CD4-positive, CD25-positive, alpha-beta regulatory T cell (primary cell): ENCODE results near the gene CSNK2A2. TPM values are rescaled to one million over a fixed set of nuclear protein-coding genes. Genes with fewer than 3 reads are reported as not detected.

ENCODE experiments used
- ATAC-seq, 2 donors: fragments of 150-1000 bp; cut with Tn5 transposase; one replicate each; pipeline ENCODE4 v1.10.0; 2021; ENCODE audit warnings: low read depth in 2 of 2, moderate number of reproducible peaks in 2 of 2, moderate library complexity in 1 of 2
- DNase-seq, 3 donors: peaks; one replicate each; pipeline versions ENCODE4 v3.0.0 to v3.0.0-alpha.2; 2012 to 2022; ENCODE audit warnings: mixed read lengths in 1 of 3
- H3K27ac ChIP-seq: one replicate; pipeline ENCODE4 v1.7.0; 2013; ENCODE audit warnings: mild to moderate bottlenecking, low read length; ENCODE audit not compliant: insufficient read depth, poor library complexity, severe bottlenecking
- H3K27me3 ChIP-seq: one replicate; pipeline ENCODE4 v1.7.0; 2013; ENCODE audit warnings: low read length; ENCODE audit not compliant: control insufficient read depth, insufficient read depth
- H3K36me3 ChIP-seq: one replicate; pipeline ENCODE4 v1.7.0; 2013; ENCODE audit warnings: mild to moderate bottlenecking, low read length, moderate library complexity; ENCODE audit not compliant: control insufficient read depth, insufficient read depth
- H3K4me1 ChIP-seq: 2 replicates; pipeline ENCODE4 v1.7.0; 2013; ENCODE audit warnings: mild to moderate bottlenecking, low read length; ENCODE audit not compliant: insufficient read depth, control insufficient read depth, poor library complexity, severe bottlenecking
- H3K4me3 ChIP-seq: one replicate; pipeline ENCODE4 v1.7.0; 2013; ENCODE audit warnings: low read depth, mild to moderate bottlenecking, low read length, moderate library complexity
- H3K9me3 ChIP-seq, 2 experiments: 1 replicate in 1 of 2; 2 replicates in 1 of 2; pipeline ENCODE4 v1.7.0; 2013; ENCODE audit warnings: low read length in 2 of 2, mild to moderate bottlenecking in 1 of 2, moderate library complexity in 1 of 2; ENCODE audit not compliant: control insufficient read depth in 2 of 2
- H3K27ac Mint-ChIP-seq, 3 donors: one replicate each; pipeline ENCODE4 v1.8.0; 2020 to 2022; ENCODE audit warnings: mild to moderate bottlenecking in 3 of 3, mixed read lengths in 3 of 3, moderate library complexity in 2 of 3
- H3K27me3 Mint-ChIP-seq: one replicate; pipeline ENCODE4 v1.8.0; 2022; ENCODE audit warnings: mild to moderate bottlenecking, mixed read lengths
- H3K36me3 Mint-ChIP-seq: one replicate; pipeline ENCODE4 v1.8.0; 2020; ENCODE audit warnings: mixed read lengths
- H3K4me1 Mint-ChIP-seq, 4 donors: one replicate each; pipeline ENCODE4 v1.8.0; 2020 to 2022; ENCODE audit warnings: mixed read lengths in 4 of 4, mild to moderate bottlenecking in 1 of 4
- H3K4me3 Mint-ChIP-seq, 4 donors: one replicate each; pipeline ENCODE4 v1.8.0; 2020 to 2022; ENCODE audit warnings: mild to moderate bottlenecking in 4 of 4, mixed read lengths in 4 of 4, moderate library complexity in 3 of 4
- H3K9me3 Mint-ChIP-seq, 7 donors: one replicate each; pipeline ENCODE4 v1.8.0; 2020 to 2022; ENCODE audit warnings: mixed read lengths in 7 of 7, mild to moderate bottlenecking in 3 of 7, moderate library complexity in 2 of 7
- polyA plus RNA-seq, 4 donors: library from polyadenylated mRNA; unstranded; fragments of 300-500 nt; fragmentation: Illumina TruSeq; gene quantifications; one replicate each; pipeline ENCODE4 v1.2.3, GENCODE V29; 2021
- total RNA-seq: library from RNA; stranded (reverse); gene quantifications from one replicate; pipeline ENCODE4 v1.2.3, GENCODE V29; 2022

CSNK2A2 gene
- total and polyA plus RNA-seq, 5 donors from 2014 or later: 7.9 to 57.3 (median 10.2) TPM

DNA sequence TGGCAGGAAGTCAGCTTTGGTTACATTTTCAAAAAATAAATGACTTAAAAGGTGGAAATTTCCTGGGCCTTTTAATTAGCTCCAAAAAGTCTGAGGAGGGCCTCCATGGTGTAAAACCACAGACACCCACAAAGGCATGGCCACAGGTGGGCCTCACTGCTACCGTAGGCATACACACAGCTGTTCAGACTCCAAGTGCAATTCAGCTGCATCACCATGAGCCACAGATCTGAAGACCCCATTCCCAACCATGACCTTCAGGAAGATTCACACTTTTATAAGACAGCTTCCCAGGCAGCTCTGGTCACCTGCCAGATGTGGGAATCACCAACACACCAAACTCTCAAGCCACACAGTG is 20.6 kb downstream of the CSNK2A2 start:
- H3K4me3 Mint-ChIP-seq: peak overlapping the region in 3 of 4 donors; percentile 26 to 62 (median 53)
- peaks cover 36% of the 10 kb centered on the region for H3K36me3 ChIP-seq
- peaks cover 0 to 1% (median 0%) of the 10 kb centered on the region in 7 donors for H3K9me3 Mint-ChIP-seq
- peaks cover 44% of the 10 kb centered on the region for H3K36me3 Mint-ChIP-seq
- no peaks in the 10 kb centered on the region for H3K27me3 Mint-ChIP-seq
- H3K9me3 ChIP-seq: no peaks in the 10 kb centered on the region
- peaks cover 12% of the 10 kb centered on the region for H3K4me1 ChIP-seq
- ATAC-seq (peak; percentile 38 to 40), DNase-seq (no peak)
- H3K4me3 ChIP-seq: peak overlapping the region; percentile 39
- H3K27ac Mint-ChIP-seq: peak overlapping the region; percentile 64 to 92 (median 68)
- peaks cover 28 to 60% (median 39%) of the 10 kb centered on the region in 4 donors for H3K4me1 Mint-ChIP-seq
- no peaks in the 10 kb centered on the region for H3K27me3 ChIP-seq
- peak overlapping the region; percentile 9 for H3K27ac ChIP-seq

DNA sequence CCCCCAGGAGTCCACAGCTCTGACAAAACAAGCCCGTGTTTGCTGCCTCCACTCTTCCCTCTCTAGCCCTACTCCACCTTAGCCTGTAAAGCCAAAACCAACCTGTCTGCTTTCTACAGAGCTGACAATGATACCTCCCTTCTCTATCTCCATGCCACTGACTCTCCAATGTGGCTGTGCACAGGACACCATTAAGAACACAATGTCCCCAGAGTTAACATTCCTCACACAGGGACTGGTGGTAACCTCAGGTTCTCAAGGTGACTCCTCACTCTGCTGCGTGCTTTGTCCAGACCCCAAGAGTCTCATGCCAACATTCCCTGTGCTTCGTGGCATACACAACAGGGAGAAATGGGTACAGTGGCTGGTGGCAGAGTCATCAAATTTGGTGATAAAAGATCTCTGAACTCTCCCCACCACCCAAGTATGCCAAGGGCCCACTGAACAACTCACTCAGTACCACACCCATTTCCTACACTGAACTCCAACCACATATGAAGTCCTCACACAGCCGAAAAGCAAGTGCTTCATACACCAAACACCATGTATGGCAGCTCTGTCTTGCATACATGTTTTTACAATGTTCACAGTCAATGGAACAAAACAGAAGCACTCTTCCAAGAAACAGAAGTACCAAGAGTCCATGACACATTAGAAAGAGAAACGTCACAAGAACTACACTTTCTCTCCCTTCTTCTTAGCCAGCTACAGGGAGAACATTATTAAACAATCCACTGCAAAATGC is 21.1 kb downstream of the CSNK2A2 start:
- peak overlapping the region in 3 of 4 donors; percentile 49 to 62 (median 53) for H3K4me3 Mint-ChIP-seq
- ATAC-seq: peak; percentile 86 to 93
- peaks cover 30 to 58% (median 39%) of the 10 kb centered on the region in 4 donors for H3K4me1 Mint-ChIP-seq

GRCh38 chr16:58170223-58170622 is 27.7 kb downstream of the CSNK2A2 start:
- Mint-ChIP-seq H3K27ac (no peak overlapping the region), H3K9me3 (no peaks in the 10 kb centered on the region), H3K36me3 (peaks cover 55% of the 10 kb centered on the region), H3K4me1 (peaks cover 4 to 18% (median 12%) of the 10 kb centered on the region in 4 donors), H3K4me3 (no peak overlapping the region), H3K27me3 (no peaks in the 10 kb centered on the region)
- Histone ChIP-seq H3K36me3 (peaks cover 61% of the 10 kb centered on the region), H3K27ac (no peak overlapping the region), H3K4me1 (no peaks in the 10 kb centered on the region), H3K4me3 (no peak overlapping the region), H3K27me3 (no peaks in the 10 kb centered on the region), H3K9me3 (no peaks in the 10 kb centered on the region)
- ATAC-seq (no peak), DNase-seq (no peak)

More for the DNA sequence above, 21.1 kb downstream of the CSNK2A2 start:
- H3K9me3 ChIP-seq: no peaks in the 10 kb centered on the region
- H3K36me3 ChIP-seq: peaks cover 36% of the 10 kb centered on the region
- H3K27ac ChIP-seq: no peak overlapping the region
- H3K36me3 Mint-ChIP-seq: peaks cover 44% of the 10 kb centered on the region
- H3K4me1 ChIP-seq: peaks cover 12% of the 10 kb centered on the region
- H3K27me3 ChIP-seq: no peaks in the 10 kb centered on the region
- H3K4me3 ChIP-seq: peak overlapping the region; percentile 39
- H3K27me3 Mint-ChIP-seq: no peaks in the 10 kb centered on the region
- H3K27ac Mint-ChIP-seq: peak overlapping the region; percentile 64 to 92 (median 90)
- DNase-seq: peak in 1 of 3 donors; percentile 77
- peaks cover 0 to 1% (median 0%) of the 10 kb centered on the region in 7 donors for H3K9me3 Mint-ChIP-seq

GRCh38 chr16:58160855-58161254 is 37.1 kb downstream of the CSNK2A2 start:
- peaks cover 64% of the 10 kb centered on the region for H3K36me3 ChIP-seq
- Mint-ChIP-seq H3K36me3 (peaks cover 47% of the 10 kb centered on the region), H3K9me3 (no peaks in the 10 kb centered on the region)

DNA sequence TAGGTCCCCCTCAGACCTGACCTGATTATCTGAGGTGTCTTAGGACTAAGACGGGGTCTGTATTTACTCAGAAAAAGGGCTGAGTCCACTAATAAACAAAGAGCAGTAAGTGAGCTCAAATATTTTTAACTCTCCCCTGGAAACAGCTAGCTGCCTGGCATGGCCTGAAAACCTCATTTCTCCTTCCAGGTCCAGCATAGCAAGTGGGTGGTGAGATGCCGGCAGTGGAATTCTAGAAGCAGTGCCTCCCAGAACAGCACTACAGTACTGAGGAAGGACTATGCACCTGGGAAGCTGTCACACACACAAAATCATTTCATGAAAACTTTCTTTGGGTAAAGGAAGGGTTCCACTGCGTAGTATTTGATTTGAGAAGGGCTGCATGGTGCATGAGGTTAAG is 39.2 kb downstream of the CSNK2A2 start:
- H3K9me3 Mint-ChIP-seq: no peaks in the 10 kb centered on the region
- Histone ChIP-seq H3K36me3 (peaks cover 43% of the 10 kb centered on the region), H3K27ac (no peak overlapping the region), H3K4me3 (no peak overlapping the region), H3K27me3 (no peaks in the 10 kb centered on the region), H3K4me1 (no peaks in the 10 kb centered on the region), H3K9me3 (no peaks in the 10 kb centered on the region)
- DNase-seq (no peak), ATAC-seq (no peak)
- H3K36me3 Mint-ChIP-seq: peaks cover 29% of the 10 kb centered on the region
- no peak overlapping the region for H3K4me3 Mint-ChIP-seq
- H3K27me3 Mint-ChIP-seq: no peaks in the 10 kb centered on the region
- H3K4me1 Mint-ChIP-seq: no peaks in the 10 kb centered on the region
- H3K27ac Mint-ChIP-seq: no peak overlapping the region

More at GRCh38 chr16:58160855-58161254, 37.1 kb downstream of the CSNK2A2 start:
- Histone ChIP-seq H3K4me3 (no peak overlapping the region), H3K27me3 (no peaks in the 10 kb centered on the region), H3K9me3 (no peaks in the 10 kb centered on the region), H3K4me1 (no peaks in the 10 kb centered on the region), H3K27ac (no peak overlapping the region)
- Mint-ChIP-seq H3K4me3 (no peak overlapping the region), H3K4me1 (no peaks in the 10 kb centered on the region), H3K27ac (peak overlapping the region in 1 of 3 donors; percentile 39), H3K27me3 (no peaks in the 10 kb centered on the region)
- ATAC-seq (no peak), DNase-seq (no peak)

DNA sequence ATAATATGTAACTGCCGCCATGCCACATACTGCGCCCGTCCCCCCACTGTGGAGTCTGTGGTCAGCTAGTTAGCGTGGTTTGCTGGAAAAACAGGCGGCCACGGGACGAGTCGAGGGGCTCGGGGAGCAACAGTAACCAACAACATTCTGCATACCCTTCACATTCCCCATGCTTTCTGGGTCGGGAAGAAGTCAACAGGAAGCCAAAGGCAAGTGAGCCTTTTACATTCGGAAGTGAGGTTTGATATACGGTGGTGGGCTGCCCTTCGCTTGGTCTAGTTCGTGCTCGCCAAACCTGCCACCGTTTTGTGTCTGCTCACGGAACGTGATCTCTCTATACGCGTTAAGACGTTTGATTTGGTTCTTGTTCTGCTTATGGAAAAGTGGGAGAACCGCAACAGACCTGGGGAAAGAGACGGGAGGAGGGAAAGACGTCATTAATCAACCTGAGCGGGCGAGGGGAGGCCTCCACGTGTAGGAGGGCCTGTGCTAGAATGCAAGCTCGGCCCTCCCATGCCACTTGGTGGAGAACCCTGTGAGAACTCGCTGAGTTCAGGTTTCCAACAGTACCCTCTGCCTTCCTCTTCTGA is 39.9 kb downstream of the CSNK2A2 start:
- Mint-ChIP-seq H3K36me3 (peaks cover 23% of the 10 kb centered on the region), H3K4me3 (no peak overlapping the region), H3K27me3 (no peaks in the 10 kb centered on the region), H3K9me3 (no peaks in the 10 kb centered on the region), H3K27ac (no peak overlapping the region), H3K4me1 (no peaks in the 10 kb centered on the region)
- ATAC-seq (no peak), DNase-seq (no peak)
- H3K4me1 ChIP-seq: no peaks in the 10 kb centered on the region
- H3K4me3 ChIP-seq: no peak overlapping the region
- H3K36me3 ChIP-seq: peaks cover 36% of the 10 kb centered on the region
- H3K27me3 ChIP-seq: no peaks in the 10 kb centered on the region
- no peak overlapping the region for H3K27ac ChIP-seq
- H3K9me3 ChIP-seq: no peaks in the 10 kb centered on the region

DNA sequence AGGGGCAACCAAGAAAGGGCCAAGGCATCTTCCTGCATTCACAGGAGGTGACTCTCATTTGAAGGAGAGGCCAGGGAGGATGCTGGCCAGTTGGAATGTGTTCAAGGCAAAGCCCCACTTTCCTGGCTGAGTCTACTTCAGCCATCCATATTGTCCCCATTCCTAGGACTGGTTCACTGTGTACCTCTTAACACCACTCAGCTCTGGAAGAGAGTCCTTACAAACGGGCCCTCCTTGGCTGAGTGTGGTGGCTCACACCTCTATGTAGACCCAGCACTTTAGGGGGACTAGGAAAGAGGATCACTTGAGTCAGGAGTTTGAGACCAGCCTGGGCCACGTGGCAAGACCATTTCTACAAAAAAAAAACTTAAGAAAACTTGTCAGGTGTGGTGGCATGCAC is 40.7 kb downstream of the CSNK2A2 start:
- no peaks in the 10 kb centered on the region for H3K4me1 Mint-ChIP-seq
- ATAC-seq: no peak
- peaks cover 18% of the 10 kb centered on the region for H3K36me3 Mint-ChIP-seq

More for the DNA sequence above, 40.7 kb downstream of the CSNK2A2 start:
- no peak overlapping the region for H3K27ac ChIP-seq
- peaks cover 28% of the 10 kb centered on the region for H3K36me3 ChIP-seq
- no peak overlapping the region for H3K4me3 ChIP-seq
- Mint-ChIP-seq H3K9me3 (no peaks in the 10 kb centered on the region), H3K27ac (peak overlapping the region in 1 of 3 donors; percentile 18), H3K27me3 (no peaks in the 10 kb centered on the region), H3K4me3 (no peak overlapping the region)
- H3K27me3 ChIP-seq: no peaks in the 10 kb centered on the region
- no peaks in the 10 kb centered on the region for H3K9me3 ChIP-seq
- H3K4me1 ChIP-seq: no peaks in the 10 kb centered on the region
- no peak for DNase-seq
